Upper lobe of left lung (tissue), 4 donors: Measurements from ENCODE around the gene NHLRC4.

ENCODE experiments used
- EP300 ChIP-seq, 4 donors: sonication (generic); formaldehyde crosslinking; IDR thresholded peaks; one replicate each; pipeline ENCODE4 v1.5.1; 2017; ENCODE audit warnings: antibody characterized with exemption in 4 of 4, control low read depth in 2 of 4
- POLR2A ChIP-seq, 4 donors: fragments of 450-650 bp; IDR thresholded peaks; one replicate each; pipeline ENCODE4 v1.5.1; 2016 to 2017; ENCODE audit warnings: antibody characterized with exemption in 4 of 4, mild to moderate bottlenecking in 2 of 4
- TF ChIP-seq, protein P1 (sequence below), 6 experiments: fragments of 450-650 bp in 4 of 6; fragments of 200-600 bp in 2 of 6; sonication (generic) in 2 of 6; IDR thresholded peaks; one replicate each; pipeline ENCODE4 v1.5.1; 2016 to 2019; ENCODE audit warnings: antibody characterized with exemption in 6 of 6

DNA sequence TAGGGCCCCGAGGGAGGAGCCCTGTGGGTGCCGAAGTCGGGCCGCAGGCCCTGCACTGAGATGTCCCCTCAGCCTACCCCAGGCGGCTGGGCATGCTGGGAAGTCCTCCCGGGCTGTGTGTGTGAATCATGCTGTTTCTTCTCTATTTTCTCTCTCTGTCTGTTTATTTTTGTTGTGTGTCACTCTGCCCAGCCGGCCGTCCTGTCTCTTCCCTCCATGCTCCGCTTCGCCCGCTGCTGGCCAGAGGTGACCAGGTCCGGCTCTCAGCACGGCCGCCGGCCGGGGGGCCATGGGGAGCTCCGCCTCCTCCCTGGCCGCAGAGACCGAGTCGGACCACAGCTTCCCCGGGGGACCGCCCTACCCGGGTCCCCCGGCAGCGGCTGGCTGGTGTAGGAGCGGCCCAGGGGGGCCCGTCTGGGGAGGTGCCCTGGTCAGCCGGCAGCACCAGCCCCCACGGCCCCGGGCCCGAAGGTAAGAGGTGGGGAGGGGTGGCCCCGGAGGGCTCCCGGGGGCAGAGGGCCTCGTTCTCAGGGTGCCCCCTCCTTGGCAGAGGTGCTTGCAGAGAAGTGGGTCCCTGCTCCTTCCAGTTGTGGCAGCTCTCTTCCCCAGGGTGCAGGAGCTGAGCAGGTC, 26.8 kb upstream of the NHLRC4 start:
- TF ChIP-seq POLR2A (IDR thresholded peaks at IDR 0.05) (no peak), EP300 (IDR thresholded peaks at IDR 0.05) (no peak)
- TF ChIP-seq, protein P1, sequence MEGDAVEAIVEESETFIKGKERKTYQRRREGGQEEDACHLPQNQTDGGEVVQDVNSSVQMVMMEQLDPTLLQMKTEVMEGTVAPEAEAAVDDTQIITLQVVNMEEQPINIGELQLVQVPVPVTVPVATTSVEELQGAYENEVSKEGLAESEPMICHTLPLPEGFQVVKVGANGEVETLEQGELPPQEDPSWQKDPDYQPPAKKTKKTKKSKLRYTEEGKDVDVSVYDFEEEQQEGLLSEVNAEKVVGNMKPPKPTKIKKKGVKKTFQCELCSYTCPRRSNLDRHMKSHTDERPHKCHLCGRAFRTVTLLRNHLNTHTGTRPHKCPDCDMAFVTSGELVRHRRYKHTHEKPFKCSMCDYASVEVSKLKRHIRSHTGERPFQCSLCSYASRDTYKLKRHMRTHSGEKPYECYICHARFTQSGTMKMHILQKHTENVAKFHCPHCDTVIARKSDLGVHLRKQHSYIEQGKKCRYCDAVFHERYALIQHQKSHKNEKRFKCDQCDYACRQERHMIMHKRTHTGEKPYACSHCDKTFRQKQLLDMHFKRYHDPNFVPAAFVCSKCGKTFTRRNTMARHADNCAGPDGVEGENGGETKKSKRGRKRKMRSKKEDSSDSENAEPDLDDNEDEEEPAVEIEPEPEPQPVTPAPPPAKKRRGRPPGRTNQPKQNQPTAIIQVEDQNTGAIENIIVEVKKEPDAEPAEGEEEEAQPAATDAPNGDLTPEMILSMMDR (IDR thresholded peaks at IDR 0.05), result no peak
